ENCODE measurements around the gene ITK.

Gene ITK

GRCh38 chr5:157180374-157181264, at the start of gene ITK:
Gene ITK, plus strand, starts transcription at chr5:157180840. Its CDS starts 138 bp downstream, at chr5:157180978.
- no peak for DNase-seq

GRCh38 chr5:157130925-157131324, 49.7 kb upstream of the ITK start:
- peak; percentile 70 for DNase-seq

GRCh38 chr5:157132281-157132612, 48.4 kb upstream of the ITK start:
- DNase-seq, result no peak

GRCh38 chr5:157137691-157138090, 42.9 kb upstream of the ITK start:
- DNase-seq, result no peak

GRCh38 chr5:157142317-157143126, 38.1 kb upstream of the ITK start, which contains the start of gene MED7:
Gene MED7, minus strand, starts transcription at chr5:157142865. Its CDS starts 3,434 bp downstream, at chr5:157139431.
- peak; percentile 94 for DNase-seq

- peak; percentile 15 for DNase-seq
These were observed 37.3 kb upstream of the ITK start for GRCh38 chr5:157143127-157143971.

- DNase-seq, result peak; percentile 32
These were observed 31.7 kb upstream of the ITK start for GRCh38 chr5:157148734-157149615.

- no peak for DNase-seq
These were observed 29.6 kb upstream of the ITK start for GRCh38 chr5:157150995-157151394.

- DNase-seq, result no peak
These were observed 25.3 kb upstream of the ITK start for GRCh38 chr5:157155297-157155696.

- DNase-seq, result no peak
These were observed 23.2 kb upstream of the ITK start for GRCh38 chr5:157157293-157157891.

- DNase-seq, result no peak
These were observed 21.4 kb upstream of the ITK start for GRCh38 chr5:157159209-157159751.

GRCh38 chr5:157160001-157160400, 20.6 kb upstream of the ITK start:
- DNase-seq, result no peak

GRCh38 chr5:157161996-157162395, 18.6 kb upstream of the ITK start:
- no peak for DNase-seq

GRCh38 chr5:157162919-157163510, 17.6 kb upstream of the ITK start:
- no peak for DNase-seq

GRCh38 chr5:157164521-157164920, 16.1 kb upstream of the ITK start:
- DNase-seq, result no peak

GRCh38 chr5:157165261-157165660, 15.4 kb upstream of the ITK start:
- no peak for DNase-seq

GRCh38 chr5:157165668-157166067, 15.0 kb upstream of the ITK start:
- DNase-seq, result no peak

- no peak for DNase-seq
These were observed 14.1 kb upstream of the ITK start, which contains the start of gene GARIN3 for GRCh38 chr5:157166214-157167213. Gene GARIN3, minus strand, starts transcription at chr5:157166264. Its CDS starts 96 bp downstream, at chr5:157166168.

- DNase-seq, result no peak
These were observed 13.4 kb upstream of the ITK start for GRCh38 chr5:157167214-157167621.

Data from NCI-H524 treated with DMSO at 0.1 percent for 48 hours (cell line).